ENCODE results near the gene NFIC.
"Not testable (repeated sequence)": the region's sequence is repeated elsewhere in the genome, so short reads cannot be mapped to it uniquely, and the experiment has no call there.

The NFIC gene

GRCh38 chr19:3389876-3390371 lies 23.5 kb downstream of the NFIC start:
- Histone ChIP-seq H3K4me1 (peaks cover 71 to 82% (median 80%) of the 10 kb centered on the region in 10 experiments), H3K9ac (peak overlapping the region in 9 of 11 experiments; percentile 1 to 62 (median 28); a peak in 5 of 22 replicates), H3K27ac (peak overlapping the region in 9 of 11 experiments; percentile 9 to 57 (median 29); a peak in 12 of 22 replicates), H3K4me3 (no peak overlapping the region), H3K9me3 (replicated peaks in 1 of 11) (no peaks in the 10 kb centered on the region), H3K36me3 (peaks cover 13 to 92% (median 69%) of the 10 kb centered on the region in 11 experiments; a peak in 21 of 22 replicates), H3K27me3 (no peaks in the 10 kb centered on the region), H4K20me1 (peaks cover 83 to 99% (median 98%) of the 10 kb centered on the region in 11 experiments), H3K4me2 (peak overlapping the region; percentile 35 to 84 (median 62); a peak in 20 of 22 replicates)
- TF ChIP-seq Cebpa-rat (IDR thresholded peaks at IDR 0.05), result 0 out of 22 replicates have a peak, but pooled peaks of 1 of the 11 experiments have one; percentile 49

DNA sequence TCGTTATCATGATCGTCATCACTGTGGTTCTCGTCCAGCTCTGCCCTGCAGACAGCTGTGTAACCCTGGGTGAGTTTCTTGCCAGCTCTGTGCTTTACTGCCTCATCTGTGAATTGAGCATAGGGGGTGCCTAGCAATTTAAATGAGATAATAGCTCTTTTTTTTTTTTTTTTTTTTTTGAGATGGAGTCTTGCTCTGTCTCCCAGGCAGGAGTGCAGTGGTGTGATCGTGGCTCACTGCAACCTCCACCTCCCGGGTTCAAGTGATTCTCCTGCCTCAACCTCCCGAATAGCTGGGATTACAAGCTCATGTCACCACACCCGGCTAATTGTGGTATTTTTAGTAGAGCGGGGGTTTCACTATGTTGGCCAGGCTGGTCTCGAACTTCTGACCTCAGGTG lies 25.5 kb downstream of the NFIC start:
- H3K4me1 ChIP-seq, result peaks cover 62 to 71% (median 65%) of the 10 kb centered on the region in 10 experiments
- H3K4me3 ChIP-seq; H3K27me3 ChIP-seq; H3K9me3 ChIP-seq (replicated peaks in 1 of 11): not testable (repeated sequence)
- H3K36me3 ChIP-seq, result peaks cover 19 to 94% (median 74%) of the 10 kb centered on the region in 11 experiments; a peak in 21 of 22 replicates
- peaks cover 77 to 99% (median 98%) of the 10 kb centered on the region in 11 experiments for H4K20me1 ChIP-seq
- peak overlapping the region in 2 of 11 experiments; percentile 34 to 45; a peak in 4 of 22 replicates for H3K27ac ChIP-seq
- H3K9ac ChIP-seq, result peak overlapping the region in 3 of 11 experiments; percentile 15 to 60 (median 29); a peak in 2 of 22 replicates
- H3K4me2 ChIP-seq, result peak overlapping the region; percentile 41 to 80 (median 67)

DNA sequence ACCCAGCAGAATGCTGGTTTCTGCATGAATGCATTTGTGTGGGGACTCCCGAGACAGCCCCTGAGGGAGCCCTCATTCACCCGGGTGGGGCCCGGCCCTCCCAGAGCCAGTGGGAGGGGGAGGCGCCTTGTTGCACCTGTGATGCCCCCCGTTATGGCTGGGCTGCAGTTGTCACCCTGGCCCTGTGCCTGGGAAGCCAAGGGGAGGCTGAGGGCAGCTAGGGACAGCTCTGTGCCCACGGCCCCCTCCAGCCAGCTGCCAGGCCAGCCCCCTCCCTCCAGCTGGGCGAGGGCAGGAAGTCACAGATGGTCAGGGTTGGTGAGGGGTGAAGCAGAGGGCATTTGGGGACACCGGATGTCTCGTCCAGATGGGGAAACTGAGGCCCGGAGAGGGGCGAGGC lies 26.1 kb downstream of the NFIC start:
- Histone ChIP-seq H4K20me1 (peaks cover 81 to 99% (median 98%) of the 10 kb centered on the region in 11 experiments), H3K27ac (peak overlapping the region in 9 of 11 experiments; percentile 13 to 50 (median 42); a peak in 15 of 22 replicates), H3K27me3 (no peaks in the 10 kb centered on the region), H3K9ac (peak overlapping the region in 8 of 11 experiments; percentile 1 to 63 (median 24); a peak in 6 of 22 replicates), H3K4me1 (peaks cover 57 to 71% (median 64%) of the 10 kb centered on the region in 10 experiments), H3K4me3 (no peak overlapping the region), H3K4me2 (peak overlapping the region; percentile 41 to 80 (median 67)), H3K36me3 (peaks cover 19 to 97% (median 76%) of the 10 kb centered on the region in 11 experiments; a peak in 21 of 22 replicates), H3K9me3 (replicated peaks in 1 of 11) (no peaks in the 10 kb centered on the region)
- TF ChIP-seq Cebpa-rat (IDR thresholded peaks at IDR 0.05), result no peak

GRCh38 chr19:3396881-3397265 lies 30.5 kb downstream of the NFIC start:
- Histone ChIP-seq H3K36me3 (peaks cover 34 to 93% (median 71%) of the 10 kb centered on the region in 11 experiments), H3K27me3 (no peaks in the 10 kb centered on the region), H3K9ac (peak overlapping the region in 4 of 11 experiments; percentile 26 to 69 (median 46); a peak in 5 of 22 replicates), H3K4me2 (peak overlapping the region in 6 of 11 experiments; percentile 29 to 80 (median 54); a peak in 10 of 22 replicates), H4K20me1 (peaks cover 67 to 99% (median 99%) of the 10 kb centered on the region in 11 experiments), H3K4me1 (peaks cover 33 to 61% (median 52%) of the 10 kb centered on the region in 10 experiments), H3K27ac (peak overlapping the region in 5 of 11 experiments; percentile 8 to 55 (median 40); a peak in 6 of 22 replicates), H3K9me3 (replicated peaks in 1 of 11) (no peaks in the 10 kb centered on the region), H3K4me3 (no peak overlapping the region)
- no peak for TF ChIP-seq Cebpa-rat (IDR thresholded peaks at IDR 0.05)

GRCh38 chr19:3397266-3398022 lies 31.1 kb downstream of the NFIC start:
- no peaks in the 10 kb centered on the region for H3K9me3 ChIP-seq (replicated peaks in 1 of 11)
- peak overlapping the region in 6 of 11 experiments; percentile 29 to 80 (median 54); a peak in 10 of 22 replicates for H3K4me2 ChIP-seq
- no peak overlapping the region for H3K4me3 ChIP-seq
- no peak for TF ChIP-seq Cebpa-rat (IDR thresholded peaks at IDR 0.05)
- H3K4me1 ChIP-seq, result peaks cover 27 to 61% (median 49%) of the 10 kb centered on the region in 10 experiments
- H3K36me3 ChIP-seq, result peaks cover 37 to 93% (median 72%) of the 10 kb centered on the region in 11 experiments
- peaks cover 61 to 99% (median 99%) of the 10 kb centered on the region in 11 experiments for H4K20me1 ChIP-seq
- H3K27me3 ChIP-seq, result no peaks in the 10 kb centered on the region
- H3K27ac ChIP-seq, result peak overlapping the region in 6 of 11 experiments; percentile 8 to 55 (median 36); a peak in 8 of 22 replicates
- peak overlapping the region in 4 of 11 experiments; percentile 26 to 69 (median 46); a peak in 6 of 22 replicates for H3K9ac ChIP-seq

- Histone ChIP-seq H3K27ac (no peak overlapping the region), H3K4me2 (peak overlapping the region in 6 of 11 experiments; percentile 3 to 80 (median 54); a peak in 8 of 22 replicates), H3K9ac (peak overlapping the region in 2 of 11 experiments; percentile 16 to 23; a peak in 1 of 22 replicates), H3K4me1 (peaks cover 26 to 61% (median 51%) of the 10 kb centered on the region in 10 experiments), H4K20me1 (peaks cover 54 to 99% (median 99%) of the 10 kb centered on the region in 11 experiments), H3K27me3 (no peaks in the 10 kb centered on the region), H3K36me3 (peaks cover 40 to 93% (median 71%) of the 10 kb centered on the region in 11 experiments), H3K4me3 (no peak overlapping the region), H3K9me3 (replicated peaks in 1 of 11) (no peaks in the 10 kb centered on the region)
- no peak for TF ChIP-seq Cebpa-rat (IDR thresholded peaks at IDR 0.05)
Observed at GRCh38 chr19:3398114-3398899, 31.9 kb downstream of the NFIC start.

DNA sequence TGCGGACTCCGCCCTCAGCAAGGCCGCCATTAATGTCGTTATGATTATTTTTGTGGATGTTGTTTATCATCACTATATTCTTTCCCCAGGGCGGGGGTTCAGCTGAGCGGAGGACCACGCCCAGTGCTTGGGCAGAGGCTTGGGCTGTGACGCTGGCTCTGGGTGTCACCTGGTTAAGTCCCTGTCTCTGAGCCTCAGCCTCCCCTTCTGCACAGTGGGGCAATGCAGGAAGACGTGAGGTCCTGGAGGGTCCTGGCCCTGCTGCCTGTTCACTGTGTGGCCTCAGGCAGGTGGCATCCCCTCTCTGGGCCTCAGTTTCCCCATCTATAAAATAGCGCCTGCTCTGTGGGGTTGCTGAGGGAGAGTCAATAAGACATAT lies 32.5 kb downstream of the NFIC start:
- Histone ChIP-seq H3K4me1 (peaks cover 30 to 65% (median 55%) of the 10 kb centered on the region in 10 experiments), H3K27ac (0 out of 22 replicates have a peak overlapping the region, but pooled peaks of 1 of the 11 experiments have one; percentile 4), H3K4me3 (no peak overlapping the region), H3K36me3 (peaks cover 40 to 87% (median 70%) of the 10 kb centered on the region in 11 experiments), H3K9ac (peak overlapping the region in 4 of 11 experiments; percentile 9 to 24 (median 20); a peak in 6 of 22 replicates), H3K27me3 (no peaks in the 10 kb centered on the region), H3K9me3 (replicated peaks in 1 of 11) (no peaks in the 10 kb centered on the region), H3K4me2 (peak overlapping the region in 9 of 11 experiments; percentile 4 to 80 (median 23); a peak in 8 of 22 replicates), H4K20me1 (peaks cover 52 to 96% (median 95%) of the 10 kb centered on the region in 11 experiments)
- TF ChIP-seq Cebpa-rat (IDR thresholded peaks at IDR 0.05), result no peak

DNA sequence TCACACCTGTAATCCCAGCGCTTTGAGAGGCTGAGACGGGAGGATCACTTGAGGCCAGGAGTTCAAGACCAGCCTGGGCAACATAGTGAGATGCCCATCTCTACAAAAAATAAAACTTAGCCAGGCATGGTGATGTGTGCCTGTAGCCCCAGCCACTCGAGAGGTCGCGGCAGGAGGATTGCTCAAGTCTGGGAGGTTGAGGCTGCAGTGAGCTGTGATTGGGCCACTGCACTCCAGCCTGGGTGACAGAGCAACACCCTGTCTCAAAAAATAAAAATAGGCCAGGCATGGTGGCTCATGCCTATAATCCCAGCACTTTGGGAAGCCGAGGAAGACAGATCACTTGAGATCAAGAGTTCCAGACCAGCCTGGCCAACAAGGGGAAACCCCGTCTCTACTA lies 32.9 kb downstream of the NFIC start:
- Histone ChIP-seq H3K27ac (0 out of 22 replicates have a peak overlapping the region, but pooled peaks of 2 of the 11 experiments have one; percentile 4 to 22), H3K9ac (peak overlapping the region in 4 of 11 experiments; percentile 9 to 24 (median 20); a peak in 6 of 22 replicates)

More for the DNA sequence above, 32.9 kb downstream of the NFIC start:
- Histone ChIP-seq H4K20me1 (peaks cover 52 to 95% (median 91%) of the 10 kb centered on the region in 11 experiments), H3K36me3 (peaks cover 40 to 83% (median 66%) of the 10 kb centered on the region in 11 experiments), H3K4me1 (peaks cover 34 to 70% (median 59%) of the 10 kb centered on the region in 10 experiments), H3K4me2 (peak overlapping the region in 8 of 11 experiments; percentile 19 to 80 (median 24); a peak in 10 of 22 replicates)
- not testable (repeated sequence) for H3K27me3 ChIP-seq; H3K9me3 ChIP-seq (replicated peaks in 1 of 11); H3K4me3 ChIP-seq

Data from BLaER1 treated with 17β-estradiol and CSF1 and Interleukin-3, amounts not matched to agents 10 nM and 100 nM (cell line).